ENCODE measurements around the gene ALPI. TPM values are rescaled to one million over a fixed set of nuclear protein-coding genes. Genes with fewer than 3 reads are reported as not detected.

ALPI gene
- total and polyA plus RNA-seq, 7 donors = 0.05 to 0.14 TPM; not detected in 5

- no peak overlapping the region for H3K27ac ChIP-seq
- intact Hi-C loops (cut with DNase I) = loop anchor here in 1 of 2 donors (5.0 kb wide), 1 partner anchor 56 kb away; no protein-coding TSS in a partner anchor
Observed at GRCh38 chr2:232502911-232503808, 47.2 kb downstream of the ALPI start.

GRCh38 chr2:232503809-232504323 is 47.9 kb downstream of the ALPI start:
- Histone ChIP-seq H3K4me1 (no peaks in the 10 kb centered on the region), H3K36me3 (ENCODE audit: insufficient read depth in 1 of 2, low read depth in 1 of 2) (no peaks in the 10 kb centered on the region), H3K9me3 (no peaks in the 10 kb centered on the region), H3K27me3 (ENCODE audit: insufficient read depth in 3 of 3, low read length in 2 of 3) (no peaks in the 10 kb centered on the region), H3K4me3 (peak overlapping the region; percentile 66), H3K27ac (no peak overlapping the region)
- no peak for ATAC-seq
- intact Hi-C loops (cut with DNase I) = loop anchor here in 1 of 2 donors (5.0 kb wide), 1 partner anchor 57 kb away; no protein-coding TSS in a partner anchor
- WGBS, 3 donors = 58 to 63% (median 59%) methylated on average over 16 of the region's 16 CpGs
- no peak for TF ChIP-seq CTCF (IDR thresholded peaks at IDR 0.05)
- DNase-seq = no peak

More at GRCh38 chr2:232502911-232503808, 47.2 kb downstream of the ALPI start:
- no peaks in the 10 kb centered on the region for H3K4me1 ChIP-seq
- no peaks in the 10 kb centered on the region for H3K9me3 ChIP-seq
- DNase-seq (no peak), ATAC-seq (peak; percentile 63 to 85 (median 72))
- TF ChIP-seq CTCF (IDR thresholded peaks at IDR 0.05) = no peak
- WGBS, 3 donors = 11 to 18% (median 12%) methylated on average over 52 to 74 of the region's 75 CpGs
- H3K36me3 ChIP-seq (ENCODE audit: insufficient read depth in 1 of 2, low read depth in 1 of 2) = no peaks in the 10 kb centered on the region
- no peaks in the 10 kb centered on the region for H3K27me3 ChIP-seq (ENCODE audit: insufficient read depth in 3 of 3, low read length in 2 of 3)
- H3K4me3 ChIP-seq = peak overlapping the region; percentile 66

GRCh38 chr2:232504438-232504837 is 48.5 kb downstream of the ALPI start:
- DNase-seq (no peak), ATAC-seq (no peak)
- Histone ChIP-seq H3K4me3 (no peak overlapping the region), H3K9me3 (no peaks in the 10 kb centered on the region), H3K27me3 (ENCODE audit: insufficient read depth in 3 of 3, low read length in 2 of 3) (no peaks in the 10 kb centered on the region), H3K4me1 (no peaks in the 10 kb centered on the region), H3K36me3 (ENCODE audit: insufficient read depth in 1 of 2, low read depth in 1 of 2) (no peaks in the 10 kb centered on the region), H3K27ac (no peak overlapping the region)
- no peak for TF ChIP-seq CTCF (IDR thresholded peaks at IDR 0.05)
- WGBS, 3 donors = 70 to 97% (median 90%) methylated on average over 2 of the region's 2 CpGs
- intact Hi-C loops (cut with DNase I) = loop anchor here in 1 of 2 donors (5.0 kb wide), 1 partner anchor 57 kb away; no protein-coding TSS in a partner anchor

- H3K4me3 ChIP-seq = no peak overlapping the region
- H3K36me3 ChIP-seq (ENCODE audit: insufficient read depth in 1 of 2, low read depth in 1 of 2) = no peaks in the 10 kb centered on the region
- TF ChIP-seq CTCF (IDR thresholded peaks at IDR 0.05) = no peak
- intact Hi-C loops (cut with DNase I) = no loop called here
- H3K27me3 ChIP-seq (ENCODE audit: insufficient read depth in 3 of 3, low read length in 2 of 3) = no peaks in the 10 kb centered on the region
- no peaks in the 10 kb centered on the region for H3K9me3 ChIP-seq
- DNase-seq (no peak), ATAC-seq (no peak)
- no peaks in the 10 kb centered on the region for H3K4me1 ChIP-seq
- 56 to 66% (median 64%) methylated on average over 10 of the region's 10 CpGs for WGBS, 3 donors
- H3K27ac ChIP-seq = no peak overlapping the region
Observed at GRCh38 chr2:232505856-232506255, 49.9 kb downstream of the ALPI start.

All from psoas muscle (tissue), 8 donors.